NT2/D1 (cell line): ENCODE measurements around the gene CDK5RAP1.

Experiments used
- DNase-seq: peaks from one replicate; pipeline ENCODE4 v3.0.0-alpha.2; 2011; ENCODE audit warnings: low read depth, low spot score
- H3K27me3 ChIP-seq: 2 replicates; pipeline ENCODE4 v1.6.0; 2011; ENCODE audit warnings: mild to moderate bottlenecking; ENCODE audit not compliant: insufficient read length, insufficient read depth
- H3K36me3 ChIP-seq: 2 replicates; pipeline ENCODE4 v1.6.1; 2011; ENCODE audit warnings: mild to moderate bottlenecking, low read length, mixed read lengths; ENCODE audit not compliant: insufficient read depth, insufficient read length
- H3K4me1 ChIP-seq: 2 replicates; pipeline ENCODE4 v1.5.1; 2011; ENCODE audit not compliant: insufficient read depth, insufficient read length
- H3K4me3 ChIP-seq: 2 replicates; pipeline ENCODE4 v1.5.1; 2011; ENCODE audit warnings: low read depth; ENCODE audit not compliant: insufficient read length
- H3K9ac ChIP-seq: 2 replicates; pipeline ENCODE4 v1.6.0; 2011; ENCODE audit warnings: low read depth; ENCODE audit not compliant: insufficient read length
- H3K9me3 ChIP-seq: 2 replicates; pipeline ENCODE4 v1.5.1; 2011; ENCODE audit warnings: mild to moderate bottlenecking, low read length; ENCODE audit not compliant: insufficient read depth
- SUZ12 ChIP-seq: IDR thresholded peaks from 2 replicates; pipeline ENCODE4 v1.6.1; 2011; ENCODE audit not compliant: insufficient read length, insufficient read depth; ENCODE audit errors: extremely low read depth
- YY1 ChIP-seq: IDR thresholded peaks from 2 replicates; pipeline ENCODE4 v1.6.1; 2011; ENCODE audit not compliant: insufficient read length, insufficient read depth
- ZNF274 ChIP-seq: IDR thresholded peaks from 2 replicates; pipeline ENCODE4 v1.6.1; 2011; ENCODE audit warnings: mild to moderate bottlenecking, low read depth, low read length

The CDK5RAP1 gene

DNA sequence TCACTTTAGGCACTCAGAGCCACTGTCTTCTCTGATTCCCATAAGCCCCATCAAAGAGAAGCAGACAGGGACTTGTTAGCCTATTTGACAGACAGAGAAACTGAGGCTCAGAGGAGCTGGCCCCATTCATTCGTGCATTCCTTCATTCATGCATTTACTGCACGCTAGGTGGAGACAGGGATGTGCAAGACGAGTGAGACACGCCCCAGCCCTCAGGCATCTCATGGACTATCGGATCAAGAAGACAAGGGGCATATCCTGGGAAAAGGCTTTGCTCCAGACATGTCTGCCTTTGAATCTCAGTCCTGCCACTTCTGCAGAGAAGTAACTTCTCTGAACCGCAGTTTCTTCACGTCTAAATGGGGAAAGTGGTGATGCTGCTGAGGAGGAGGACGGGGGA is 64.2 kb downstream of the CDK5RAP1 start:
- Histone ChIP-seq H3K4me1 (peaks cover 2% of the 10 kb centered on the region), H3K9me3 (no peaks in the 10 kb centered on the region), H3K27me3 (no peaks in the 10 kb centered on the region), H3K4me3 (no peak overlapping the region), H3K9ac (no peak overlapping the region), H3K36me3 (no peaks in the 10 kb centered on the region)
- TF ChIP-seq SUZ12, result no peak
- DNase-seq, result no peak

GRCh38 chr20:33336375-33336774 is 64.9 kb downstream of the CDK5RAP1 start:
- Histone ChIP-seq H3K36me3 (no peaks in the 10 kb centered on the region), H3K4me1 (peaks cover 2% of the 10 kb centered on the region), H3K27me3 (no peaks in the 10 kb centered on the region), H3K9me3 (no peaks in the 10 kb centered on the region), H3K9ac (no peak overlapping the region), H3K4me3 (no peak overlapping the region)
- TF ChIP-seq ZNF274, result no peak
- TF ChIP-seq YY1, result no peak
- no peak for TF ChIP-seq SUZ12
- no peak for DNase-seq

DNA sequence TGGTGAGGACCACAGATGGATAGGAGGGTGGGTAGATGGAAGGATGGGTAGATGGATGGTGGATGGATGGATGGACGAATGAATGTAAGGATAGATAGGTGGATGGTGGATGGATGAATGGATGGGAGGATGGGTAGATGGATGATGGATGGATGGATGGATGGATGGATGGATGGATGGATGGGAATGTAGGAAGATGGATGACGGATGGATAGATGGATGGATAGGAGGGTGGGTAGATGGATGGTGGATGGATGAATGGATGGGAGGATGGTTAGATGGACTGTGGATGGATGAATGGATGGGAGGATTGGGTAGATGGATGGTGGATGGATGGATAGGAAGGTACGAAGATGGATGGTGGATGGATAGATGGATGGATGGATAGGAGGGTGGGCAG is 67.2 kb downstream of the CDK5RAP1 start:
- Histone ChIP-seq H3K9me3 (no peaks in the 10 kb centered on the region), H3K9ac (no peak overlapping the region), H3K27me3 (no peaks in the 10 kb centered on the region), H3K36me3 (no peaks in the 10 kb centered on the region), H3K4me1 (no peaks in the 10 kb centered on the region), H3K4me3 (no peak overlapping the region)
- no peak for TF ChIP-seq ZNF274
- TF ChIP-seq YY1, result no peak
- TF ChIP-seq SUZ12, result no peak
- DNase-seq, result no peak

GRCh38 chr20:33333616-33334015 is 67.7 kb downstream of the CDK5RAP1 start:
- Histone ChIP-seq H3K4me1 (peaks cover under 1% of the 10 kb centered on the region), H3K36me3 (no peaks in the 10 kb centered on the region), H3K9ac (no peak overlapping the region), H3K27me3 (no peaks in the 10 kb centered on the region), H3K4me3 (no peak overlapping the region), H3K9me3 (no peaks in the 10 kb centered on the region)
- TF ChIP-seq SUZ12, result no peak
- TF ChIP-seq YY1, result no peak
- TF ChIP-seq ZNF274, result no peak
- DNase-seq, result no peak

GRCh38 chr20:33332905-33333456 is 68.3 kb downstream of the CDK5RAP1 start:
- H3K27me3 ChIP-seq, result no peaks in the 10 kb centered on the region
- DNase-seq, result no peak
- peaks cover 4% of the 10 kb centered on the region for H3K4me1 ChIP-seq
- H3K9ac ChIP-seq, result no peak overlapping the region
- TF ChIP-seq ZNF274, result no peak
- TF ChIP-seq YY1, result no peak
- TF ChIP-seq SUZ12, result no peak
- no peaks in the 10 kb centered on the region for H3K9me3 ChIP-seq
- H3K36me3 ChIP-seq, result no peaks in the 10 kb centered on the region
- H3K4me3 ChIP-seq, result no peak overlapping the region

DNA sequence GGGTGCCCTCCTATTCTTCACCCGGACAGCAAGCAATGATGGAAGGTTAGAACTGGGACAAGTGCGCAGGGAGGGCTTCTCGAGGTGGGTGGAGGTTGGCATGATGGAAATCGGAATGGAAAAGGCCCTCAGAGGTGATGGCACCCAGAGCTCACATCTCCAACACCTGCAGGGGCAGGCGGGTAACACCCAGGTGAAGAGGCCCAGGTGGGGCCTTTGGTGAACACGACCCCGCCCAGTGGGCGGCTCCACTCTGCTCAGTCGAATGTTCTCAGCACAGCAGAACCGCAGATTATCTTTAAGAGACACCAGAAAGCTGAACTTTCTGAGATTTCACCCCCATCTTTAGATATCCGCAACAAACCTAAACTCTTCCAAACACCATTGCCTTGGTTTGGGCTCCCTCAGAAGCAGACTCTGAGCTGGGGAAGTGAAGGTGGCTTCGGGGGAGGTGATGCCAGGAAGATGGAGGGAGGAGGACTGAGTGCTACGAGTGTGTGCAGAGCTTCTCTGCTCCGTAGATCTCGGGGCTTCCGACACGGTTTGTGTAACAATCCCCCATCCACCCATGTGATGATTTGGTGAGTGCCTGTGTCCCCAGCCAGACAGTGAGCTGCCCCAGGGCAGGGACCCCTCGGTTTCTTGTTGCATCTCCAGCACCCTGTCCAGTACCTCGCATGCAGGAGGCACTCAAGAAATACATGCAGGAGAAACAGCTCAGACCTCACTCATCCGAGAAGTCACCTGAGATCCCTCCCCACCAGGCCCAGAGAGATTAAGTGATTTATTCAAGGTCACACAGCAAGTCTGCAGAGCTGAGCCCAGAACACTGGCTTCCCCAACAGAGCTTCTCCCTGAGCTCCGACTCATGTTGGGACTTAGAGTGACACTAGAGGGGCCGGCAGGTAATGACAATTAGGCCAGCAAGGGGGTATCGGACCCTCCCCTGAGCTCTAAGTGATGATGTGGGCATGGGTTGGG is 72.9 kb downstream of the CDK5RAP1 start:
- peaks cover 4% of the 10 kb centered on the region for H3K4me1 ChIP-seq
- no peaks in the 10 kb centered on the region for H3K27me3 ChIP-seq
- no peak for DNase-seq
- H3K9ac ChIP-seq, result no peak overlapping the region
- no peak overlapping the region for H3K4me3 ChIP-seq
- no peaks in the 10 kb centered on the region for H3K36me3 ChIP-seq
- TF ChIP-seq ZNF274 (no peak), SUZ12 (no peak), YY1 (no peak)
- H3K9me3 ChIP-seq, result no peaks in the 10 kb centered on the region

GRCh38 chr20:33325350-33325749 is 76.0 kb downstream of the CDK5RAP1 start:
- no peak overlapping the region for H3K4me3 ChIP-seq
- no peak for TF ChIP-seq ZNF274
- TF ChIP-seq YY1, result no peak
- no peak for TF ChIP-seq SUZ12
- H3K36me3 ChIP-seq, result no peaks in the 10 kb centered on the region
- H3K4me1 ChIP-seq, result peaks cover 4% of the 10 kb centered on the region
- no peaks in the 10 kb centered on the region for H3K27me3 ChIP-seq
- no peaks in the 10 kb centered on the region for H3K9me3 ChIP-seq
- H3K9ac ChIP-seq, result no peak overlapping the region
- no peak for DNase-seq
